GM18519 (cell line): Measurements from ENCODE around the gene TIGAR.

Experiments
- ATAC-seq: cut with Tn5 transposase; IDR thresholded peaks from one replicate; pipeline ENCODE4 v1.9.1; 2021; ENCODE audit warnings: mild to moderate bottlenecking, moderate library complexity; ENCODE audit not compliant: unreplicated experiment, low FRiP score

The TIGAR gene

DNA sequence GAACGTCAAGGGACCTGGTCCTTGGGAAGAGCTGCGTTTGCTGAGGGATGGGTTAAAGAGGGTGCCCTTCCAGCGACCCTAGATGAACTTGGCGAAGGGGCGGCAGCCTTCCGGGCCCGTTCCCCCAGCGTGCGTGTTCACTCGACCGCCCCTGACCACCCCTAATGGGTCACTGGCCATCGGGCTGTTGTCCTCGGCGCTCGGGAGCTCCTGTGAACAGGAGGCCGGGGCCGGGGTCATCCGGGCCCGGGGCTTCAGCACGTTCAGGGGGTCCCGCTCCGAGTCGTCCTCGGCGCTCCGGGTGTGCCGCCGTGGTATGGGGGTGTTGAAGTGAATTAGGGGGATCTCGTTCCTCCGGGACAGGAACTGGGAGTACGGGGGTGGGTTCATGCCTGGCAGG, 49.3 kb downstream of the TIGAR start:
- no peak for ATAC-seq

DNA sequence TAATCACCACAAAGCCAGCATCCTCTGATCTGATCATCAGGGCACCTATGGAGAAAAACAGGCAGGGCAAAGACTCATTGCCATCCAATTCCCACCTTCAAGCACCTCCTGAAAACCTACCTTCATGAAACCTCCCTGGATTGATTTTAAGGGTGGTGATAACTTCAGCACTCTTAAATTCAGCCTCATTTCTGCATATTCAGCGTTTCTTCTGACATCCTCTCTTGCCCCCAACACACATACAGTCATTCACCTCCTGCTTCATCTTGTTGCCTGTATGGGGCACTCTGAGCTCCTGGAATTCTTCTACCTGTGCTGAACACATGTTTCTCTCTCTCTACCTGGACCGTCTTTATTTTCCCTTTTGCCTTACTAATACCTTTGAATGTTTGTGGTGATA, 51.6 kb downstream of the TIGAR start:
- ATAC-seq: no peak

DNA sequence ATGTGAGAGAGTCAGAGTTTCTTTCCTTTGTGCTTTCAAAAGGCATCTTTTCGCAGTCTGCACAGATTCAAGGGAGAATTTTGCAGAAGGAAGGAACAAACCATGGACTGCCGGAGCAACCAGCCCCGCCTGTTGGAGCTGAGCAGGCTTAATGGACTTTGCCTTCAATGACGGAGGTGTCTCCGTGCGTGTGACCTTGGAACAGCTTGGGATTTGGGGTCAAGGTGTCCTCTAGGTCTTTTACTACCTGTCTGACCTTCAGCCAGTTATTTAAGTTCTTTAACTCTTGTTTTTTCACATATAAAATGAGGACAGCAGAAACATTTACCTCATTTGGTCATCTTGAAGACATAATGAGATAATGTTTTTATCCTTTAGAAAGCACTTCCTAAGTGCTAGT, 54.4 kb downstream of the TIGAR start:
- no peak for ATAC-seq

DNA sequence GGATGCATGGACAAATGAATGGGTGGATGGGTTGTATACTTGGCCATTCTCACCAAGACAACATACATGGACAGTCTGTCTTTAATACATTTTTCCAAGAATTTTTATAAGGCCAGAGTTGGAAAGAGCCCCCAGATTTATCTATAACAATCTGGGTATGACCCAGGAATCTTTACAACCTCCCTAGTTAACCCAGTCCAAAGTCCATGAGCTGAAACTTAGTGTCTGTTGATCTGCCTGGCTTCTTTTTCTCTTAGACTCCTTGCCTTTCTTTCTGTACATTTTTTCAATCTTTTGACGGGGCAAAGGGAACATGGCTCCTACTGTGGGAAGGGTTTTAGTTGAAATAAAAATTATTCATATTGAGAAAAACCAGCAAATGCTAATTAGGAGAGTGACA, 57.8 kb downstream of the TIGAR start:
- no peak for ATAC-seq

DNA sequence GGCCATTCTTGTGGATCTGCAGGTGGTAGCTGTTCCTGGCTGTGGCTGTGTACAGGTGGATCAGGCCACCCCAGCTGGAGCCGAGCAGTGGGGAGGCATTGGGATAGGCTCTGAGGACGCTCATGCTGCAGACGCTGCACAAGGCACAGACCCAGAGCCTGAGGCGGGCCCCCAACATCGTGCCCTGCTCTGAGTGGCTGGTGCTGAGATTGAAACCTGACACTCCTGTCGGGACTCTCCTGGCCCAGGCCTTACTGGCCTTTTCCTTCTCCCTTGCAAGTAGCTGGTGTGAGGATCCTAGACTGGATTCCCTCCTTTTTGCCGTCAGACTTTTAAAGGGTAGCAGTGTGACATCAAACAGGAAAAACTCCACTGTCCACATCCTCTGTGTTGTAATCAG, 58.4 kb downstream of the TIGAR start, which contains the start of gene FGF23:
FGF23 (minus strand) TSS at position 308 of the 400 bp plus-strand sequence; CDS start at position 178, 130 bp downstream.
- ATAC-seq: no peak

DNA sequence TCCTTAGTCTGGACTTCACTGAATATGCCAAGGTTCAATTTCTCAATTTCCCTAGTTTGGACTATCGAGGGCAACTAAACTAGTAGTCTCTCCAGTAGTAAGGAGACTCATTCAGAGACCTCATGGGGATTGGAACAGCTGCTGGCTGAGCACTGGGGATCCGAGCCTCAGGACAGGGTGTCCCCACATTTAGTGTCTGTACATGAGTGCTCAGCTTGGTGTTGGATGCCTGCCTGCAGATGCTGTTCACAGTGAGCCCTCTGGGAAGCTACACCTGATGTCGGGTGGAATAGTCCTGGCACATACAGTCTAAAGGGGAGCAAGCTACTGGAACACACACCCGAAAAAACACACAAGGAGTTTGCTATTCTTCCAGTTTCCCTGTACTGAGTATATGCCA, 59.3 kb downstream of the TIGAR start:
- no peak for ATAC-seq

DNA sequence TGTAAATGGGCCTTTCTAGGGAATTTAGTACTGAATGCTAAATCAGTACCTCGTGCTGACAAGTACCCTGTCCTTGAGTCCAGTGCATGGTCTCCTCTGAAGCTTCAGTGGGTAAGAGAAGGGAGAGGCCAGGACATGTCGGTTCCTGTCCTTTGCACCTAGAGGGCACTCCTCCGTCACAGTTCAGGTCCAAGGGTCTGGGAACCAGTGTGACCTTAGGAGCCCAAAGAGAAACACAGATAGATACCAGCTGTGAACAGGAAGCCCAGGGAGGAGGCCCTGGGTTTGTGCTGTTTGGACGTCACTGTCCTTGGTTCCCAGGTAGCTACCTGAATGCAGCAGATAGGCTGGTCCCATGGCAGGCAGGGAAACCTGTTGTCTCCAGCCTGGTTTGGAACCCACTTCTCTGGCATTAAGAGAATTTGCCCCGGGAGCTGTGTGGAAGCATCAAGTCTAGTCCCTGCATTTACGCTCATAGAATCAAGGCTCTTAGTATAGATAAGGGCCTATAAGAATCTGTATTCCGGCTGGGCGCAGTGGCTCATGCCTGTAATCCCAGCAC, 62.4 kb downstream of the TIGAR start:
- no peak for ATAC-seq

DNA sequence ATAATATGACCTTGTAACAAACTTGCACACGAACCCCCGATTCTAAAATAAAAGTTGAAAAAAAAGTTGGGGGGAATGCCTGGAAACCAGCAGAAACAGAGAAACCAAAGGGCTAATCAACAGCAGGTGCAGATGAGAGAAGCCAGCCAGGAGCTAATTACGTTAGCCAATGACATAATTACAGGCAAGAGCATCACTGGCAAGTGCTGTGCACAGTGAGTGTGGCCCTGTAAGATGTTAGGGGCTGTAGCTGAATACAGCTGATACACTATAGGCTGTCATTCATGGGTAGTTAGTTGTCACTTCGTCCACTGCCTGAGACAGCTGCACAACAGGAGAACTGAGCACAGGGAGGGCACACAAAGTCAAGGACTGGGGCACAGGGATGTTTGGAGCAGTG, 65.8 kb downstream of the TIGAR start:
- no peak for ATAC-seq

DNA sequence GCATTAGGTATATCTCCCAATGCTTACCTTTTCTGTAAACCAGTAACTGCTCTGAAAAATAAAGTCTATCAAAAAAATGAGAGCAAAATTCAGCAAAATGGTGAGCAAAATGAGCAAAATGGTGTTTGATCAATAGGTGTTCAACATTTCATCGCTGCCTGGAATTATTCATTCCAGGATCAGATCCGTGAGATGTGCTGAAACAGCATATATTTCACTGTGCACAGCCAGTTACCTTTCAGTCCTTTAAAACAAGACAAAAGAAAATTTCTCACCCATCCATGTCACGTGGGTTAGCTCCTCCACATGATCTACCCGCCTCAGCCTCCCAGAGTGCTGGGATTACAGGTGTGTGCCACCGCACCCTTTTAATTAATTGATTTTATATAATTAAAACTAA, 66.6 kb downstream of the TIGAR start:
- no peak for ATAC-seq

DNA sequence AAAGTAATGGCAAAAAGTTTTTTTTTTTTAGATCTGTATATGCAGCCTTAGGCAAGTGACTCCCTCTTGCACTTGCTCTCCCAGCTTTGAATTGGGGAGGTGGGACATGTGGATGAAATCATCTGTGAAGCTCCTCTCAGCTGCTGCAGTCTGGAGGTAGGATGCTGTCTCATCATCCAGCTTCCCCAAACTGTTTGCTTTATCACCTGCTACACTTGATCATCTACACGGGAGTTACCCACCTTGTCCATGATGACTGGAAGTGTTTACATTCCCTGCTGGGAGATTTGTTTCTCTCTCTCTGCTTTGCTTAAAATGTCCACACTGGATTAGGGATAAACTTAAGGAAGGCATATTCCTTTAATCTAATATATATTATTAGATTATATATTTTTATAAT, 67.0 kb downstream of the TIGAR start:
- no peak for ATAC-seq

DNA sequence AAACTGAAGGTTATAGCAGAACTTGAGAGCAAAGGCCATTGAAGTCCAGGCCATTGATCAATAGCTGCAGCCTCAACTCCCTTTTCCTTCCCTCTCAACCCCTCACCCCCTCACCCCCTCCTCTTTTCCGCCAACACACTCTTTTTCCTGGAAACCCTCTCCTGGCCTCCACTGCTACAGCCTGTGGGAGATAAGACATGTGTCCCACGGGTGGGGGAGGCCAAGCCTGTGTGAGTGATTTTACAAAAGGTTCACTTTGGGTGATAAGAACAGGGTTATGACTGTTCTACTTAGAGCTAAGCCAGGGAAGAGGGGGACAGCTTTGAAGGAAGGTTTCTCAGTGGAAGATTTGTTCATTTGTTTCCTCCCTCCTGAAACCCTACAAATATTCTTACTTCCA, 67.6 kb downstream of the TIGAR start:
- no peak for ATAC-seq

DNA sequence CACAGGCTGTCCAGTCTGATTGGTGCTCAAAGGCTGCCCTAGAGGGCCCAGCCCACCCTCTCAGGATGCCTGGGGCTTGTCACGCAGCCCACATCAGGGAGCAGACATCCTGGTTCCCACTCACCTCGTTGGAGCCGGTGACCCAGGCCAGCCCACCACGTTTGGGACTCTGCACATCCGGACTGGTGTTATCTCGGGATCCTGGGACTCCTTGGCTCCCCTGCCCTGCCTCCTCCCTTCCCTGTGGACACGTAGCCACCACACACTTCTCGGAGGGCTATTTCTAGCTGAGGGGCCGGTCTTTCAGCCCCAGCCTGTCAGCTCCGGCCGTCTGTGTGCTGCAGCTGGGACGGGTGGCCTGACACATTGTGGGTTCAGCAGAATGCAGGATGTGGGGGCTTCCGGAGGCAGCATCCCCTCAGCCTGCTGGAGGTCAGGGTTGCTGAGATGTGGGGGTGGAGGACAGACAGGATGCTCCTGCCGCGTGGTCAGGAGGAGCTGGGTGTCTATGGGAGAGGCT, 71.3 kb downstream of the TIGAR start:
- ATAC-seq: no peak

DNA sequence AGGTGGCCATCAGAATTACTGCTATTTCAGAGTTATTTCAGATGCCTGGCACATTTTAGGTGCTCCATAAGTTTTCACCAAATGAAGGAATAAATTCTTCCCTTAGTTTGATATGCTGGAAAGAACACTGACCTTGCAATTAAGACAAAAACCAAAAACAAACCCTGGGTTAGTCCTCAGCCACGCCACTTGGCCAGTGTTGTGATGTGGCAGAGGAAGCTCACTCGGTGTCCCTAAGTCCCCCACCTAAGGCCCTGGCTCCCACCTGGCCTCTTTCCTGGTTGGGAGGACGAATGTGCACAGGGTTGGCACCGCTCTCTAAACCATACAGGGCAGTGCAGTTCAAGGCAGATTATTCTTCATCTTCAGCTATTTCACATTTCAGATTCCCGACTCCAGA, 72.2 kb downstream of the TIGAR start:
- ATAC-seq: no peak

DNA sequence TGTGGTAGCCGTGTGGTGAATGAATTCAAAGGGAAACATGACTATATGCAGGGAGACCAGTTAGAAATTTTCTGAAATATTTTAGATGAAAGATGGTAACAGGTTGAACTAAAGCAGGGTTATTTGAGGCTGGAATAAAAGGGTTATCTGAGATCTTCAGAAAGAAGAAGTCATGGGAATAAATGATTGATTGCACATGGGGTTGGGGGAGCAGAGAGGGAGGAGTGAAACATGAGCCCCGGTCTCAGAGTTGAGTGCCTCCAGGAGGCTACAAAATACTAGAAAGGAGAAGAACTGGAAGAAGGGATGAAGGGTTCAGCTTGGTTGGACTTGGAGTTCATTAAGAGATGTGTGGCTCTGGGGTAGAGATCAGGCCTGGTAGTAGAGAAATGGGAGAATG, 74.8 kb downstream of the TIGAR start:
- no peak for ATAC-seq

DNA sequence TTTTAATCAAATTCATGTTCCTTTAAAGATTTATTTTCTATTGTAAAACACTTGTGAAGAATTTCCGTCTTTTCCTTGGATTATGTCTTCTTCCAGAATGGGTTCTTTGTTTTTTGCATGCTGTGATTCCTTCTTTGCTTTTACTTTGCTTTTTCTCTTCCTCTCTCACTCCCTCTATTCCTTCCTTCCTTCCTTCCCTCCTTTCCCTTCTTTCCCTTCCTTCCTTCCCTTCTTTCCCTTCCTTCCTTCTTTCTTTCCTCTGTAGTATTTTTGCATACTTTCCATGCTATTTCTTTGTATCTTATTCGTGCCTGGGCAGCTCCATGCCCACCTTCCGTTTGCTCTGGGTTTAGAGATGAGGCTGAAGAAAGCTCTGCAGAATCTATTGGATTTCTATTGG, 80.1 kb downstream of the TIGAR start:
- no peak for ATAC-seq

DNA sequence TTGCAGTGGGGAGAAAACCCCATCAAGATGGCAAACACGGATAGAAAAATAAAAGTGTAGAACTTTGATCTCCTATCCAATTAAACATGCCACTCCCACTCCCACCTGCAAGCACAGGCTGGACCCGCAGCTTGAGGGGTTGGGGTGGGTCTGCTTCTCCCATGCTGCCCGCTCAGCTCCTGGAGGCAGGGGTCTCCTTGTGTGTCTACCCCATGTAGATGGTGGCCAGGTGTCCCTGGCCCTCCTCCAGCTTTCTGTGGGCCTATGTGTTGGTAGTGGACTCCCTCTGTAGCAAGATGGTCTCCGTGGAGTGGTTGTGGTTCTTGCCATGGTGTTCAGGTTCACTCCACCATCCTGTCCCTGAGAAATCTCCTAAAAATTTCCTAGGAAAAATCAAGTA, 82.0 kb downstream of the TIGAR start:
- no peak for ATAC-seq
